HepG2 (cell line): Measurements from ENCODE around the gene FAM20A. TPM values are rescaled to one million over a fixed set of nuclear protein-coding genes. Genes with fewer than 3 reads are reported as not detected.
A peak's percentile ranks its signal among the peaks of the same experiment; 100 is the strongest.

Source experiments
- ADNP ChIP-seq: sonication (generic); formaldehyde crosslinking; IDR thresholded peaks from 2 replicates; pipeline ENCODE4 v1.4.0; 2020; ENCODE audit warnings: missing genetic modification reagents
- ARHGAP35 ChIP-seq: sonication (generic); formaldehyde crosslinking; IDR thresholded peaks from 2 replicates; pipeline ENCODE4 v1.9.0; 2022; ENCODE audit warnings: mild to moderate bottlenecking, inconsistent platforms, moderate library complexity, missing genetic modification reagents, borderline replicate concordance
- ARNT ChIP-seq: fragments of 450-650 bp; IDR thresholded peaks from 2 replicates; pipeline ENCODE4 v1.6.1; 2017
- CENPT ChIP-seq: sonication (generic); formaldehyde crosslinking; IDR thresholded peaks from 2 replicates; pipeline ENCODE4 v1.8.0; 2022; ENCODE audit warnings: low read depth, mild to moderate bottlenecking, moderate library complexity, missing genetic modification reagents
- DMAP1 ChIP-seq: IDR thresholded peaks from 2 replicates; pipeline ENCODE4 v1.6.1; 2016
- EP300 ChIP-seq, 3 experiments: sonication (generic) in 1 of 3; formaldehyde crosslinking in 1 of 3; IDR thresholded peaks; 2 replicates each; pipeline versions ENCODE4 v1.5.1 to v1.6.1; 2011 to 2020; ENCODE audit warnings: low read depth in 2 of 3, low read length in 2 of 3, borderline replicate concordance in 1 of 3, improper control_type of control experiment in 1 of 3, mild to moderate bottlenecking in 1 of 3, missing genetic modification reagents in 1 of 3, moderate library complexity in 1 of 3
- HDAC2 ChIP-seq: sonication (generic); formaldehyde crosslinking; IDR thresholded peaks from 2 replicates; pipeline ENCODE4 v1.4.0; 2020; ENCODE audit warnings: missing genetic modification reagents
- HNRNPK ChIP-seq: fragments of 200-400 bp; formaldehyde crosslinking; IDR thresholded peaks from 2 replicates; pipeline ENCODE4 v1.6.1; 2018; ENCODE audit warnings: low read length, low read depth, moderate library complexity, mild to moderate bottlenecking; ENCODE audit not compliant: poor library complexity, severe bottlenecking
- HOXA5 ChIP-seq: sonication (generic); formaldehyde crosslinking; IDR thresholded peaks from 2 replicates; pipeline ENCODE4 v1.4.0; 2020; ENCODE audit warnings: missing genetic modification reagents
- KLF16 ChIP-seq, 2 experiments: sonication (generic) in 1 of 2; formaldehyde crosslinking in 1 of 2; IDR thresholded peaks; 2 replicates each; pipeline versions ENCODE4 v1.6.1 to v1.8.0; 2016 to 2023; ENCODE audit warnings: missing genetic modification reagents in 2 of 2, missing compliant biosample characterization in 1 of 2
- NFKB2 ChIP-seq: sonication (generic); formaldehyde crosslinking; IDR thresholded peaks from 2 replicates; pipeline ENCODE4 v1.4.0; 2020; ENCODE audit warnings: missing genetic modification reagents, borderline replicate concordance
- NR2F1 ChIP-seq, 2 experiments: fragments of 450-650 bp in 1 of 2; formaldehyde crosslinking in 1 of 2; IDR thresholded peaks; 2 replicates each; pipeline versions ENCODE4 v1.5.0 to v1.6.1; 2016 to 2020; ENCODE audit warnings: mild to moderate bottlenecking in 1 of 2, missing compliant biosample characterization in 1 of 2, missing genetic modification reagents in 1 of 2, moderate library complexity in 1 of 2
- PRMT3 ChIP-seq: sonication (generic); formaldehyde crosslinking; IDR thresholded peaks from 2 replicates; pipeline ENCODE4 v1.8.1; 2022; ENCODE audit warnings: low read depth, mild to moderate bottlenecking, moderate library complexity, missing genetic modification reagents, borderline replicate concordance
- RFX3 ChIP-seq: IDR thresholded peaks from 2 replicates; pipeline ENCODE4 v1.6.1; 2016; ENCODE audit warnings: missing biosample characterization, missing genetic modification reagents
- SIX1 ChIP-seq: sonication (generic); formaldehyde crosslinking; IDR thresholded peaks from 2 replicates; pipeline ENCODE4 v1.4.0; 2020; ENCODE audit warnings: missing genetic modification reagents, borderline replicate concordance
- SOX13 ChIP-seq, 3 experiments: fragments of 450-650 bp in 1 of 3; sonication (generic) in 1 of 3; formaldehyde crosslinking in 1 of 3; IDR thresholded peaks in 2 of 3; conservative IDR thresholded peaks in 1 of 3; 2 replicates each; pipeline versions ENCODE4 v1.5.0 to v1.6.1; 2016 to 2020; ENCODE audit warnings: antibody characterized with exemption in 1 of 3, mild to moderate bottlenecking in 1 of 3, missing compliant biosample characterization in 1 of 3, missing genetic modification reagents in 1 of 3, moderate library complexity in 1 of 3
- SP2 ChIP-seq: sonication (generic); formaldehyde crosslinking; IDR thresholded peaks from 2 replicates; pipeline ENCODE4 v1.5.1; 2020; ENCODE audit warnings: mild to moderate bottlenecking, missing genetic modification reagents
- YEATS2 ChIP-seq: sonication (generic); formaldehyde crosslinking; IDR thresholded peaks from 2 replicates; pipeline ENCODE4 v1.4.0; 2020; ENCODE audit warnings: missing genetic modification reagents, borderline replicate concordance
- ZC3H4 ChIP-seq: sonication (generic); formaldehyde crosslinking; IDR thresholded peaks from 2 replicates; pipeline ENCODE4 v1.4.0; 2020; ENCODE audit warnings: missing genetic modification reagents, borderline replicate concordance
- ZNF121 ChIP-seq: sonication (generic); formaldehyde crosslinking; IDR thresholded peaks from 2 replicates; pipeline ENCODE4 v1.5.0; 2020; ENCODE audit warnings: mild to moderate bottlenecking, missing genetic modification reagents
- ZNF331 ChIP-seq: sonication (generic); formaldehyde crosslinking; IDR thresholded peaks from 2 replicates; pipeline ENCODE4 v1.4.0; 2020; ENCODE audit warnings: missing genetic modification reagents
- ZNF33A ChIP-seq: sonication (generic); formaldehyde crosslinking; IDR thresholded peaks from 2 replicates; pipeline ENCODE4 v1.5.1; 2020; ENCODE audit warnings: missing genetic modification reagents, mild to moderate bottlenecking, moderate library complexity, borderline replicate concordance
- ZNF546 ChIP-seq: sonication (generic); formaldehyde crosslinking; conservative IDR thresholded peaks from 2 replicates; pipeline ENCODE4 v1.8.1; 2023; ENCODE audit warnings: mild to moderate bottlenecking, missing genetic modification reagents
- ZNF782 ChIP-seq: sonication (generic); formaldehyde crosslinking; IDR thresholded peaks from 2 replicates; pipeline ENCODE4 v1.4.0; 2020; ENCODE audit warnings: missing genetic modification reagents, mild to moderate bottlenecking, borderline replicate concordance
- ZNF792 ChIP-seq: IDR thresholded peaks from 2 replicates; pipeline ENCODE4 v1.6.1; 2016
- ZZZ3 ChIP-seq: sonication (generic); formaldehyde crosslinking; IDR thresholded peaks from 2 replicates; pipeline ENCODE4 v1.4.0; 2020; ENCODE audit warnings: missing genetic modification reagents, mild to moderate bottlenecking, borderline replicate concordance
- polyA plus RNA-seq, 8 experiments: library from polyadenylated mRNA; depleted of rRNA in 3 of 8; stranded (reverse) in 7 of 8; unstranded in 1 of 8; fragments of >200 nt; fragmentation: Illumina TruSeq in 4 of 8; extraction: Trizol in 4 of 8; gene quantifications; 2 replicates each; pipeline versions ENCODE4 v1.2.1 to v1.2.3, GENCODE V29; 2011 to 2016; ENCODE audit warnings: low read depth in 4 of 8, missing spikeins in 1 of 8, mixed read lengths in 1 of 8; ENCODE audit not compliant: insufficient read depth in 1 of 8
- total RNA-seq, 5 experiments: library from RNA; depleted of rRNA; stranded (reverse); fragments of >200 nt; fragmentation: Illumina TruSeq; extraction: Trizol; gene quantifications; 2 replicates each; pipeline ENCODE4 v1.2.3, GENCODE V29; 2016; ENCODE audit warnings: low read depth in 1 of 5
- TF ChIP-seq, protein P1 (sequence below): IDR thresholded peaks from 2 replicates; pipeline ENCODE4 v1.6.1; 2012; ENCODE audit warnings: inconsistent platforms
- TF ChIP-seq, protein P2 (sequence below): sonication (generic); formaldehyde crosslinking; IDR thresholded peaks from 2 replicates; pipeline ENCODE4 v1.8.0; 2022; ENCODE audit warnings: mild to moderate bottlenecking, missing genetic modification reagents

The FAM20A gene
- total and polyA plus RNA-seq, 2 of the 13 experiments (the other 11 are each of a cell fraction or from before 2014, with no cell fraction given) = 9.3 to 20.7 TPM

- no peak for TF ChIP-seq SOX13 (IDR thresholded peaks at IDR 0.05)
- peak in 1 of 2 experiments; percentile 72; a peak in 2 of 4 replicates for TF ChIP-seq SOX13 (CRISPR knock-in tag; conservative IDR thresholded peaks at IDR 0.05 in 1 of 2, IDR thresholded peaks at IDR 0.05 in 1 of 2)
- TF ChIP-seq ZNF331 (CRISPR knock-in tag) = peak; percentile 9; the same call in 1 of the 2 replicates
- TF ChIP-seq ZNF121 (CRISPR knock-in tag) = peak; percentile 88
- TF ChIP-seq HDAC2 (CRISPR knock-in tag) = peak; percentile 49; the same call in 1 of the 2 replicates
- no peak; a peak in 1 of 4 replicates for TF ChIP-seq KLF16 (CRISPR knock-in tag; IDR thresholded peaks at IDR 0.05)
- no peak for TF ChIP-seq NFKB2 (CRISPR knock-in tag)
- 0 out of 2 replicates have a peak, but pooled peaks have one; percentile 31 for TF ChIP-seq ZC3H4 (CRISPR knock-in tag)
- no peak for TF ChIP-seq ZNF782
- TF ChIP-seq SP2 (CRISPR knock-in tag) = no peak
- no peak for TF ChIP-seq RFX3 (CRISPR knock-in tag)
- TF ChIP-seq, protein P1, sequence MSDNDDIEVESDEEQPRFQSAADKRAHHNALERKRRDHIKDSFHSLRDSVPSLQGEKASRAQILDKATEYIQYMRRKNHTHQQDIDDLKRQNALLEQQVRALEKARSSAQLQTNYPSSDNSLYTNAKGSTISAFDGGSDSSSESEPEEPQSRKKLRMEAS = peak; percentile 30; the same call in 1 of the 2 replicates
- peak; percentile 13; the same call in 1 of the 2 replicates for TF ChIP-seq YEATS2 (CRISPR knock-in tag)
- TF ChIP-seq ARHGAP35 = 0 out of 2 replicates have a peak, but pooled peaks have one; percentile 48
- TF ChIP-seq HOXA5 = peak; percentile 8; the same call in 1 of the 2 replicates
- TF ChIP-seq CENPT (CRISPR knock-in tag) = no peak
- TF ChIP-seq, protein P2, sequence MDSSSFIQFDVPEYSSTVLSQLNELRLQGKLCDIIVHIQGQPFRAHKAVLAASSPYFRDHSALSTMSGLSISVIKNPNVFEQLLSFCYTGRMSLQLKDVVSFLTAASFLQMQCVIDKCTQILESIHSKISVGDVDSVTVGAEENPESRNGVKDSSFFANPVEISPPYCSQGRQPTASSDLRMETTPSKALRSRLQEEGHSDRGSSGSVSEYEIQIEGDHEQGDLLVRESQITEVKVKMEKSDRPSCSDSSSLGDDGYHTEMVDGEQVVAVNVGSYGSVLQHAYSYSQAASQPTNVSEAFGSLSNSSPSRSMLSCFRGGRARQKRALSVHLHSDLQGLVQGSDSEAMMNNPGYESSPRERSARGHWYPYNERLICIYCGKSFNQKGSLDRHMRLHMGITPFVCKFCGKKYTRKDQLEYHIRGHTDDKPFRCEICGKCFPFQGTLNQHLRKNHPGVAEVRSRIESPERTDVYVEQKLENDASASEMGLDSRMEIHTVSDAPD (CRISPR knock-in tag) = no peak
- TF ChIP-seq ZNF792 (CRISPR knock-in tag) = no peak
- no peak for TF ChIP-seq ZZZ3 (CRISPR knock-in tag)
- no peak for TF ChIP-seq PRMT3 (CRISPR knock-in tag)
- no peak for TF ChIP-seq ARNT
- no peak for TF ChIP-seq DMAP1 (CRISPR knock-in tag)
- no peak for TF ChIP-seq ZNF33A
- TF ChIP-seq ZNF546 = peak; percentile 71; the same call in 1 of the 2 replicates
- peak; percentile 57 to 61; a peak in 2 of 4 replicates for TF ChIP-seq NR2F1 (CRISPR knock-in tag; IDR thresholded peaks at IDR 0.05)
- TF ChIP-seq ADNP = peak; percentile 85; the same call in 1 of the 2 replicates
- no peak for TF ChIP-seq HNRNPK
- no peak for TF ChIP-seq EP300 (IDR thresholded peaks at IDR 0.05; ENCODE audit: low read depth in 2 of 2, low read length in 2 of 2)
- TF ChIP-seq EP300 (CRISPR knock-in tag; IDR thresholded peaks at IDR 0.05; ENCODE audit: borderline replicate concordance) = peak; percentile 32; the same call in 1 of the 2 replicates
- TF ChIP-seq SIX1 (CRISPR knock-in tag) = no peak
Measured at GRCh38 chr17:68509141-68510057, 91.8 kb downstream of the FAM20A start (continued).
